HG03045 (cell line): Measurements from ENCODE around the gene YWHAB.
"Not testable (repeated sequence)": the region's sequence is repeated elsewhere in the genome, so short reads cannot be mapped to it uniquely, and the experiment has no call there.

ENCODE experiments used
- ATAC-seq: cut with Tn5 transposase; IDR thresholded peaks from one replicate; pipeline ENCODE4 v1.9.1; 2021; ENCODE audit warnings: mild to moderate bottlenecking, moderate library complexity; ENCODE audit not compliant: unreplicated experiment

YWHAB gene

DNA sequence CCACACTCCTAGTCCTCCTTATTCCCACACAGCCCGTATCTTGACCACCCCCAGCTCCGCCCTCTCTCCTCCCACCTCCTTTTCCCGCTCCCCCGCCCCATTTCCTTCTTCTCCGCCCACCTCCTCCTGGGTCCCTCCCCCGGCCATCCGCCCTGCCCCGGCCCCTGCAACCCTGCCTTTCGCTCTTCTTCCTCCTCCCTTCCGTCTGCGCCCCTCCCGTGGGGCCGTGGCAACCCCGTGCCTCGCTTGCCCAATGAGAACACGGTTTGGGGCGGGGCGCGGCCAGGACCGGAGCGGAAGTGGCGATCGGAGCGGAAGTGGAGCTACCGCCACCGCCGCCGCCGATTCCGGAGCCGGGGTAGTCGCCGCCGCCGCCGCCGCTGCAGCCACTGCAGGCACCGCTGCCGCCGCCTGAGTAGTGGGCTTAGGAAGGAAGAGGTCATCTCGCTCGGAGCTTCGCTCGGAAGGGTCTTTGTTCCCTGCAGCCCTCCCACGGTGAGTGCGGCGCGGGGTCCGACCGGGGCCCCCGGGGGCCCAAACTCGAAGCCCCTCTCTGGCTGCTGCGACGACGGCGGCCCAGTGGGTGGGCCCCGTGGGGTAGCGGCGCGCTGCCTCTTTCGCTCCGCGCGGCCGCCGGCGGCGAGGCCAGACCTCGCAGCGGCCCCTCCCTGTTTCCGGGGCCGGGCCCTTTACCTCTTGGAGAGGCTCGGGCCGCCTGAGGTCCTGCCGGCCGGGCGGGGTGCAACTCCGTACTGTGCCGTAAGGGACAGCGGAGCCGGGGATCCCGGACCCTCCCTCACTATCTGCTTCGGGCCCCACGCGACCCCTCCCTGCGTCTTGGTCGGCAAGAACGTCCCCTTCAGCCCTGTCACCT is at the start of gene YWHAB:
Gene YWHAB, plus strand, starts transcription at position 314 of the 874 bp plus-strand sequence. CDS start 15,829 bp downstream, outside the sequence.
- ATAC-seq, result peak; percentile 91

DNA sequence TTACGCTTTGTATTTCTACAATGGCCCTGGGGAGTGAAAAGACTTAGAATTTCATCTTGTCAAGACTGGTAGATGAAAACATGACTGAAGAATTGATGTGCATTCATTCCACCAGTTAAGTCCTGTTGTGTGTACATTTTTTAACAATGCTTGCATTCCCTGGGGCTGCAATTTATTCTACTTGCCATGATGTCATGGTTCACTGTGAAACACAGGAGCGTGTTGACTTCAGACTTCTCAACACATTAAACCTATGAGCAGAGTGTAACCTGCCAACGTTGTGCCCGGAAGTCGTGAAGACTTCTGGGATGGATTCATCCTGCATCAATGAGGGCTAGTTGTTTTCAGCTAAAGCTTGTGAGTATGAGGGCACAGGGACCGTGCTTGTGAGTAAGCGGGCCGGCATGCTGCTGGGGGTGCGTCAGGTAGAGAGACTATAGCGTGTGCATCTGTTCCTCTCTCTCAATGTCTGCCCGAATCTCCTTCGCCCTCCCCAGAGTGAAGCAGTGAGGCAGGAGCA is 48.8 kb upstream of the YWHAB start:
- ATAC-seq, result no peak

DNA sequence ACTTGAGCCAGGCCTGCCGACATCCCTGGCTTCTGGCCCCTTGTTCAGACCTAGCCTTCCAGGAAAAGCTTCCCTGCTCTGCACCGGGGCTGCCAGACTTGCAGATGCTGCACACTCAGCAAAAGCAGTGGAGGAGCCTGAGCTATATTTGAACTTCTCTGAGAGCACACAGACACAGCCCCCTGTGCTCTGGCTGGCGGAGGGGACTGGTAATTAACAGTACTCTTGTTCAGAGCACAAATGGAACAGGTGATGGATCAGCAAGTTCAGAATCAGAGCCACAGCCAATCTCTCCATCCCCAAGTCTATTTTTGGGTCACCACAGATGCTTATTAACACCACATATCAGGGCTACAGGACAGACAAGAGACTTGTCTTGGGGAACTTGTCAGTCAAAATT is 47.6 kb upstream of the YWHAB start:
- ATAC-seq, result no peak

DNA sequence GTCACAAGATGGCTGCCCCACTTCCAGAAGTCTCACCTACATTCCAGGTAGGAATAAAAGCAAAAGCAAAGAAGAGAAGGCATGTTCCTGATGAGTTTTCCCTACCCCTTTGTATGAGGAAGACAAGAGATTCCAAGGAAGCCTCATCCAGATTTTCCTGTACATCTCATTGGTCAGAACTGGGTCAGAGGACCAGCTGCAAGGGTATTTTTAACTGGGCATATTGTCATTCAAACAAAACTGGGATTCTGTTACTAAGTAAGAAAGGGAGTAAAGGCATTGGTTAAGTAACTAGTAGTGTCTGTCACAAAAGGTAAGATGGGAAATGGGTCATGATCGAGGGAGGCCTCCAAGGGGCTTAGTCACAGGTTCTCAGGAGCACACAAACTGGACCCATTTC is 47.0 kb upstream of the YWHAB start:
- no peak for ATAC-seq

DNA sequence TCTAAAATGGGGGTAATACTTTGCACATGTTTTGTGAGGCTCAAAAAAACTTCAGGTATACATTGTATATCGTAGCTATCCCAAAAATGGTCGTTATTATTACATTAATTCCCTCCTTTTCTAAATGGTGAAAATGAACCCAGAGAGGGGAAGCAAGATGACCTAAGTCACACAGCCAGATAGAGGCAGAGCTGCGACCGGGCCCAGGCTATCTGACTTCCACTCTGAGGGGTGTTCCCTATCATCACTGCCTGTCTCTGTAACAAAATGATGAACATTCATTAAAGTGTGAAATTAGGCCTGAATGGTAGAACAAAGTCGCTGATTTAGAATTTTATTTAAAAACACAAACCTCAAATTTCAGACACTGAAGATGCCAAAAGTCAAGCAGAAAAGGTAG is 46.0 kb upstream of the YWHAB start:
- ATAC-seq, result no peak

DNA sequence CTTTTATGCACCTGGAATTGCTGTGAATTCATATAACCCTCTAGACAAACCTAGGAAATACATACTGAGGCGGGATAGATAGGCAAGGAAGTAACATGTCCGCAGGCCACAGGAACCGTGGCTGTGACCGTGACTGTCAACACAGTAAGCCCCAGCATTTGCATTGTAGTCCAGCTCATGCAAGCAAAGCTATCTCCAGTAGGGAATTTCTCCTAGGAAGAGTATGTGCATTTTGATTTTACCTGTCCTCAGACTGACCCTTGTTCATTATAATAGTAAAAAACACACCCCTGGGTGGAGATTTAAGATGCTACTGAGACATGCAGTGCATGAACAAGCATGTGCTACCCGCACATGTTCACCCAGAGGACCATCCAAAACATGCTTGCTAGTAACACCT is 44.7 kb upstream of the YWHAB start:
- ATAC-seq, result no peak

DNA sequence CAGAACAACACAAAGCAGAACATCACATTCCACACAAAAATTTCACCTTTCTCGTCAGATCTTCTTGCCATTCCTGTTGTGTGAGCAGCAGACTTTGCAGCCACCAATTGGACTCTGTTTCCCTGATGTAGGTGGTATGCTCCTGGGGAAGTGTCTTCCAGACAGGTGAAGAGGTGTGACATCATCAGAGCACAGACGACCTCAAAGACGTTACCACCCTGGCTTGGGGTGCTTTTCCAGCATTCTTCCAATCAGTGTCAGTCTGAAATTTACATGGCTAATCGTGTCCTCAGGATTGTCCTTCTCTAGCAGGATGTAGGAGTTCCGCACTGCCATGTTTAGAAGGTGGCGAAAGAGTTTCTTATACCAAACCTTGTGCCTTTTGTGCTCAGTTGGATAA is 43.5 kb upstream of the YWHAB start:
- no peak for ATAC-seq

DNA sequence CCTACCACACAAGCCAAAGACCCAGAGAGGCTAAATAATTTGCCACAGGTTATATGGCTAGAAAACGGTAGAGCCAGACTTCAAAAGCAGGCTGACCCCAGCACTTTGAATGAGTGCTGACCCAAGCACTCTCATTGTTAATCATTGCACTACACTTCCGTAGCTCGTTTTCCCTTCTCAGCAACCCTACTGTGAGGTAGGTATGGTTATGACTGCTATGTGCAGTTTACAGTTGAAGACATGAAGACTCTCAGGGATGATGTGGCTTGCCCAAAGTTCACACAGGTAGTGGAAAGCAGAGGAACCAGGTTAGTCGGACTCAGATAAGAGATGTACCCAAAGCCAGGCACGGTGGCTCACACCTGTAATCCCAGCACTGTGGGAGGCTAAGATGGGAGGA is 41.6 kb upstream of the YWHAB start:
- ATAC-seq, result no peak

DNA sequence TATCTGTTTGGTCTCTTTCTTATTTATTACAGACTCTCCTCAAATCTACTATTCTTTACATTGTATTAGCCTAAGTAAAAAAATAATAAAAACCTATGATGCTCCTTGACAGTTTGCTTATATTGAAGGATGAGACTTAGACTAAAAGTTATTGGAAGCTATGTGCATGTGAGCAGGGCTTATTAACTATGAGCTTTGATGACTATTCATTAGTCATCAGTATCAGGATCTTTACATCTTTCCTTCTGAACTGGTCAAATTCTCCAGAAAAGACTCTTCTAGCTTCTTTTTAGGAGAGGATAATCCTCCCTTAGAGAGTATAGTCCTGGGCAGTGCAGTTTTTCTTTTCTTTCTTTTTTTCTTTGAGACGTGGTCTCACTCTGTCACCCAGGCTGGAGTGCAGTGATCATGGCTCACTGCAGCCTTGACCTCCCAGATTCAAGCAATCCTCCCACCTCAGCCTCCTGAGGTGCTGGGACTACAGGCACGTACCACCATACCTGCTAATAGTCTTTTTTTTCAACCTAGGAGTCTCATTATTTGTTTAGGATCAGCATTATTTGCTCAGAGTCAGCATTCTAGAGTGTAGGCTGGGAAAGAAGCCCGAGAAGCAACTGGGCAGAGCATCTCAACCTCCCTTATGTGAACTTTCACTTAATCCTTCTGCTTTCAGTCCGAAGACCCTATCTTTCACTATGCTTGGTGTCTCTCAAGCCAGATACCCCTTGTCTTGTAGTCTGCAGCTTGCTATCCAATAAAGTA is 37.1 kb upstream of the YWHAB start:
- no peak for ATAC-seq

DNA sequence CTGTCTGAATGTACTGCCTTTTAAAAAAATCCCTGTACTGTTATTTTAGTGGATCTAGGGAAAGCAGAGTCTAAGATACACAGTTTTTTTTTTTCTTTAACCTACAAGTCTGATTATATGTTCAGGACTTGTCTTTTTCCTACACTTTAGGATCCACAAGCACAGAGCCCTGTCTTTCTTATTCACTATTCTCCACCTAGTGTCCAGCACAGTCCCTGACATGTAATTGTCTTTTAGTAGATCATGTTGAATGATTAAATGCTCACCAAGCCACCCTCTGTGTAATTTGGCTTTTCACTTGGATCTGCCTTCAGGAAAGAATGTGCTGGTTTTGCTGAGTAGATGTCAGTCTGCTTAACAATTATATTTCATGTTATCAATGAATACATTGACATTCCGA is 35.8 kb upstream of the YWHAB start:
- ATAC-seq, result no peak

DNA sequence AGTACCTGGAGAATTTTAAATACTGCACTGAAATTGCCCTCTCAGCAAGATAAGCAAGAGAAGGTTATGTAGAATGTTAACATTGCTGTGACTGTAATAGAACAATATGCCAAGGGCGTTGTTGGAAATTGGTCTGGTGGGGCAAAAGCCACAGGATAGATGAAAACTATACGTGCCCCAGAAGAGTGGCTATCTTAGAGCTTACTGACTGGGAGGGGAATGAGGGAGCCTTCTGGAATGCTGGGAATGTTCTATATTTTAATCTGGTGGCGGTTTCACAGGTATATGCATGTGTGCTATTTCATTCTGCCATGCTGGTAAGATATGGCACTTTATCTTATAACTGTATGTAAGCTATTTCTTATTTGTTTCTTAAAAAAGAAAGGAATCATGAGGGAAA is 35.2 kb upstream of the YWHAB start:
- no peak for ATAC-seq

DNA sequence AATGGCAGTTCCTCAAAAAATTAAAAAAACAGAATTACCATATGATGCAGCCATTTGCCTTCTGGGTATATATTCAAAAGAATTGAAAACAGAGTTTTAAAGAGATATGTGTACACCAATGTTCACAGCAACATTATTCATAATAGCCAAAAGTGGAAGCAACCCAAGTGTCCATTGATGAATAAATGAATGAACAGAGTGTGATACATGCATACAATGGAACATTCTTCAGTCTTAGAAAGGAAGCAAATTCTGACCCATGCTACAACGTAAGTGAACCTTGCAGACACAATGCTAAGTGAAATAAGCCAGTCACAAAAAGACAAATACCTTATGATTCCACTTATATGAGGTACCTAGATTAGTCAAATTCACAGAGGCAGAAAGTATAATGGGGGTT is 34.7 kb upstream of the YWHAB start:
- no peak for ATAC-seq

DNA sequence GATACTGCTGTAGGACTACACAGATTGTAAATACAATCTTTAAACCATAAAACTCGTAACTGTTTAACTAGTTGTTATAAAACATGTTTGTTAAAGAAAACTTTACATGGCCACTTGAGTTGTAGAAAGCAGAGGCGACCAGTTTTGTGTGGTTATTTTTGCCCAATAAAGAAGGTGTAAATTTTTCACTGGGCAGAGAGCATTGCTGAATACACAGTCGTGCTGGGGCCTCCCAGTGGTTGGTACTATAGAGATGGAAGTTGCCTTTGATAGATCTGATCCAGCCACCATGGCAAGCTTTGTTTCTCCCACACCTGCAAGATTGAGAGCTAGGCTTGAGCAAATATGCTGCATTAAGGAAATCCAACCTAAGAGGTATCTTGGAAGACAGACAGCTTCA is 34.0 kb upstream of the YWHAB start:
- no peak for ATAC-seq

DNA sequence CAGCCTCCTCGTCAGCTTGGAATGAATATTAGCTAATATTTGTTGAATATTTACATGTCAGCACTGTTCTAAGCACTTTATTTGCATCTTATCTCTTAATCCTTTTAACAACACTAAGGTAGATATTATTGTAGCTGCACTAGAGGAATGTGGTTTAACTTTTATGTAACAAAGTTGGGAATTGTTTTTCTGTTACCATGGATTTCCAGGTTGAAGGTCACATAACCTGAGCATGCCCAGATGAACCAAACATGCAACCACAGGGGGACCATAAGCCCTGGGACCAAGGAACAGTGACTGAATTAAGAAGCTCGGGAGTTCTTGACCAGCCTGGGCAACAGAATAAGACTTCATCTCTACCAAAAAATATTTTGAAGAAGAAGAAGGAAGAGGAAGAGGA is 29.1 kb upstream of the YWHAB start:
- ATAC-seq, result no peak

DNA sequence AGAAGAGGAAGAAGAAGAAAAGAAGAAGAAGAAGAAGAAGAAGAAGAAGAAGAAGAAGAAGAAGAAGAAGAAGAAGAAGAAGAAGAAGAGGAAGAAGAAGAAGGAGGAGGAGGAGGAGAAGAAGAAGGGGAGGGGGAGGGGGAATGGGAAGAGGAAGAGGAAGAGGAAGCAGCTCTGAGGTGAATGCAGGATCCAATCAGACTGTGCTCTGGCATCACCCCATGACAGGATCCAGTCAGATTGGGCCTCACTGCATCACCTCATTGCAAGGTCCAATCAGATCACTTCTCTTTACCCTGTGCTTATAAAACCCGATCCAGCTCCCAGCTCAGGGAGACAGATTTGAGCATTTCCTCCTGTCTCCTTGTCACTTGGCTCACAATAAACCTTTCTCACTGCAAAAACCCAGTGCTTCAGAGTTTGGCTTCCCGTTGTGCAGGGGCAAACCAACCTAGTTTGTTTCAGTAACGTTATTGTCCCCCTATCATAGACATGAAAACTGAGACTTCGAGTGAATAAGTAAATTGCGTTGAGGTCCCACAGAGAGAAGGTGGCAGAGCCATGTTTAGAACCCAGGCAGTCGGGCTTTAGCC is 28.6 kb upstream of the YWHAB start:
- ATAC-seq, result no peak

DNA sequence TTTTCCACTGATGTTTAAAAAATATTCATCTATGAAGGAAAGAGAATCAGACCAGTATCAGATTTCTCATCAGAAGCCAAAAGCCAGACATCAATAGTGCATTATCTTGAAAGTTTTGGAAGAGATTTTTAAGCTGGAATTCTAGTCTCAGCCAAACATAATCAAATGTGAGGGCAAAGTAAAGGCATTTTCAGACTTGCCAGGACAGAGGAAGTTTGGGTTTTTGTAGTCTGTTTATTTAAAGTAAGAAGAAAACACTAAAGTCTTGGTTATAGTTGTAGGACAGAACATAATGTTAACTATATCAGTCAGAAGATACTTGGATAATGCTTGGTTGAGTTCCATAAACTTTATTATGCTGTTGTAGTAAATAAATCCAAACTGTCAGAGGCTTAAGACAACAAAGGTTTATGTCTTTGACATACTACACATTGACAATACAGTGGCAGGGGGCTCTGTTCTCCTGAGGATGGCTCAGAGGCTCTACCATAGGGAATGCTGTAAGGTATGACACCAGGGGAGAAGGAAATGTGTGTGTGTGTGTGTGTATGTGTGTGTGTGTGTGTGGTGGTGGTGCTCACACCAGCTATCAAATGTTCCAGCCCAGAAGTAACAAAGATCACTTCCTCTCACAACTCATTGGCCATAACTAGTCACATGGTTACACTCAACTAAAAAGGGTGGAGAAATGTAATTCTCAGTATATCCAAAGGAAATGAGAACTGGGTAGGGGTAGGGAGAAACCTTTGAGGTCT is 26.7 kb upstream of the YWHAB start:
- ATAC-seq, result no peak

DNA sequence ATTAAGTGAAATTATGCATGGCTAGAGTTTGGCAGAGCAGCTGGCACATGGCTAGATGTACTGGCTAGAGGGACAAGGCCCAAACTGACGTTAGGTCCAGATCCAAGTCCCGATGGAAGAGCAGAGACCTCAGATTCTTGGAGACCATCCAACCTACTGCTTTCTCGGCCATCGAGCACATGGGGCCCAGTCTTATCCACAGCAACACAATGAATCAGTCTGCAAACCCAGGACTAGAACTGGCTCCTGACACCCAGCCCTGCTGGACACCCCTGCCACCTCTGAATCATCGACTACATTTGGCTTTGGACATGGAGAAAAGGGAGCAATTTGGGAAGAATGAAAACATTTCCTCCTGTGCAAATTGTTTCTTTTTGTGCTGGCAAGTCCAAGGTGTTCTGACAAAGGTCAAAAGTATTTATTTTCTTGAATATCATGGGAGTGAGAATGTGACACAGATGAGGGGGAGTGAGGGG is 23.9 kb upstream of the YWHAB start:
- ATAC-seq, result no peak

DNA sequence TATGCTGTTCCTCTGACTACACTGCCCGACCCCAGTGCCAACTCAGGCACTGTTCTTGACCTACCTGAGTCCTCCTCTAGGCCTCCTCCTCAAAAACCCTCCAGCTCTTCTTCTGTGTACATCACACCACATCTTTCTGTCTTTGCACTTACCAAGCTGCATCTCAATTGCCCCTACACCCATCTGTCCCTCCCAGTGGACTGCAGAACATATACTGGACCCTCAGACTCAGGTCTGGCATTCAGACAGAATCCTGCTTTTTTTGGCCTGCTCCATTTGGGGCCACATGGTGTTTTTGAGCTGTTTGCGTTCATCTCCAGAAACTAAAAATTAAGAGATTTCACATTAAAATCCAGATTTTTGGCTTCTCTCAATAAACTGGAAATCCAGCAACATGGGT is 23.2 kb upstream of the YWHAB start:
- ATAC-seq, result no peak

DNA sequence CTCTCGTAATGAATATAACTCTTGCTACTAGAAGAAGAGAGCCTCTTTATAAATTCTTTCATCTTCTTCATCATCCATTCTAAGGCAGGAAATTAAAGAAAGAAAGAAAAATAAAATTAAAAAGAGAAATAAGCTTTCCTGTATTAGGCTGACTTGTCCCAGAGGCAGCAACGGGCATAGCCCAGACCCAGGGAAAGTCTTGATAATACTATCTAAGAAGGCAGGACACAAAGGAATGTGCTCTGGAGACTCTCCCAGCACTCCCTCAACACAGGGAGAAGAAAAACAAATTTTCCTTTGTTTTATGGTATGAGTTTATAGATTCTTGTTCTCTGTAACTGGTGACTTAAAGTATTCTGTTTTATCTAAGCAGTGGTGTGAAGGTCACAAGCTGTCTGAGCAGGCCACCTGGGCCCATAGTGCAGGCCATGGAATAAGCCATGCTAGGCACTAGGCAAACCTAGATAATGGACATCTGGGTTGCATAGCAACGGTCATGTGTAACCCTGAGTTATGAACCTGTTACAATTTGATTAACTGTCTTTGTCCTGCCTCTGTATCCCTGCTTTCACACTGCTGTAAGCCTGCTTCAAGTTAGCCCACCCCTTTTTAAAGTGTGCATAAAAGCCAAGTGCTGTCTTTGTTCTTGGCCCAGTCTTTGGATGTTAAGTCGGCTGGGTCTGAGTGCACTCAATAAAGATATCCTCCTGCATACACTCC is 22.0 kb upstream of the YWHAB start:
- ATAC-seq, result not testable (repeated sequence)

DNA sequence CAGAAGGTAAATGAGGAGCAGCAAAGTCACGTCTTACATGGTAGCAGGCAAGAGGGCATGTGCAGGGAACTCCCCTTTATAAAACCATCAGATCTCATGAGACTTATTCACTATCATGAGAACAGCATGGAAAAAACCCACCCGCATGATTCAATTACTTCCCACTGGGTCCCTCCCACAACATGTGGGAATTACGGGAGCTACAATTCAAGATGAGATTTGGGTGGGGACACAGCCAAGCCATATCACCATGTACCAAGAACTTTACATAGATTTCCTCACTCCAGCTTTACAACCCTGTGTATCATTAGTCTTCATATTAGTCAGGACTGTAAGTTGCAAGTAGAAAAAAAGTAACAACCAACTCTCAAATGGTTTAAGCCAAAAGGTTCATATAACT is 21.0 kb upstream of the YWHAB start:
- ATAC-seq, result not testable (repeated sequence)
